Vagina (tissue), 2 donors: Measurements from ENCODE around the gene RPS28.

Experiments
- POLR2A ChIP-seq, 2 donors: fragments of 450-650 bp; IDR thresholded peaks; one replicate each; pipeline ENCODE4 v1.6.1; 2017; ENCODE audit warnings: antibody characterized with exemption in 2 of 2, mild to moderate bottlenecking in 2 of 2, moderate library complexity in 2 of 2
- POLR2AphosphoS5 ChIP-seq, 2 donors: sonication (generic); formaldehyde crosslinking; IDR thresholded peaks; one replicate each; pipeline ENCODE4 v1.9.0; 2017; ENCODE audit warnings: antibody characterized with exemption in 2 of 2, mild to moderate bottlenecking in 2 of 2, low read depth in 1 of 2; ENCODE audit not compliant: insufficient read depth in 1 of 2
- TF ChIP-seq, protein P1 (sequence below), 3 experiments: fragments of 450-650 bp in 2 of 3; fragments of 200-600 bp in 1 of 3; sonication (generic) in 1 of 3; IDR thresholded peaks; one replicate each; pipeline ENCODE4 v1.5.1; 2017 to 2019; ENCODE audit warnings: antibody characterized with exemption in 3 of 3, mild to moderate bottlenecking in 2 of 3, moderate library complexity in 2 of 3

- TF ChIP-seq POLR2A (IDR thresholded peaks at IDR 0.05) (no peak), POLR2AphosphoS5 (IDR thresholded peaks at IDR 0.05; ENCODE audit: insufficient read depth in 1 of 2, low read depth in 1 of 2) (no peak)
- TF ChIP-seq, protein P1, sequence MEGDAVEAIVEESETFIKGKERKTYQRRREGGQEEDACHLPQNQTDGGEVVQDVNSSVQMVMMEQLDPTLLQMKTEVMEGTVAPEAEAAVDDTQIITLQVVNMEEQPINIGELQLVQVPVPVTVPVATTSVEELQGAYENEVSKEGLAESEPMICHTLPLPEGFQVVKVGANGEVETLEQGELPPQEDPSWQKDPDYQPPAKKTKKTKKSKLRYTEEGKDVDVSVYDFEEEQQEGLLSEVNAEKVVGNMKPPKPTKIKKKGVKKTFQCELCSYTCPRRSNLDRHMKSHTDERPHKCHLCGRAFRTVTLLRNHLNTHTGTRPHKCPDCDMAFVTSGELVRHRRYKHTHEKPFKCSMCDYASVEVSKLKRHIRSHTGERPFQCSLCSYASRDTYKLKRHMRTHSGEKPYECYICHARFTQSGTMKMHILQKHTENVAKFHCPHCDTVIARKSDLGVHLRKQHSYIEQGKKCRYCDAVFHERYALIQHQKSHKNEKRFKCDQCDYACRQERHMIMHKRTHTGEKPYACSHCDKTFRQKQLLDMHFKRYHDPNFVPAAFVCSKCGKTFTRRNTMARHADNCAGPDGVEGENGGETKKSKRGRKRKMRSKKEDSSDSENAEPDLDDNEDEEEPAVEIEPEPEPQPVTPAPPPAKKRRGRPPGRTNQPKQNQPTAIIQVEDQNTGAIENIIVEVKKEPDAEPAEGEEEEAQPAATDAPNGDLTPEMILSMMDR (IDR thresholded peaks at IDR 0.05), result no peak
These were observed 21.0 kb downstream of the RPS28 start for GRCh38 chr19:8342316-8342683.
